IMR-90 (cell line): ENCODE measurements around the gene LYSMD3. TPM values are rescaled to one million over a fixed set of nuclear protein-coding genes. Genes with fewer than 3 reads are reported as not detected.

Experiments
- ATAC-seq: fragments of 200-7000 bp; cut with Tn5 transposase; 2 replicates; pipeline ENCODE4 v1.9.1; 2020; ENCODE audit warnings: low read depth, mild to moderate bottlenecking, moderate library complexity
- BruUV-seq: library from RNA; stranded (reverse); fragments of 400-500 nt; replicated peaks from 2 replicates; lab custom pipeline; 2021; lab: Mats Ljungman, UMichigan
- CTCF ChIA-PET: fragments of 300-600 bp; formaldehyde crosslinking; extraction: SDS; loops from one replicate; lab custom pipeline; 2021; ENCODE audit warnings: antibody characterized with exemption; lab: Yijun Ruan, JAX
- POLR2A ChIA-PET: fragments of 300-600 bp; sonication (Branson Sonifier 250); formaldehyde crosslinking; loops from one replicate; lab custom pipeline; 2022; ENCODE audit warnings: antibody characterized with exemption; ENCODE audit not compliant: unreplicated experiment; lab: Charles Lee
- DNase-seq: peaks from one replicate; pipeline ENCODE4 v3.0.0; 2013
- H2AFZ ChIP-seq: replicated peaks from 2 replicates; pipeline ENCODE3; 2013; ENCODE audit warnings: low read length, mild to moderate bottlenecking; ENCODE audit not compliant: poor library complexity
- H2AK5ac ChIP-seq: 2 replicates; pipeline ENCODE4 v1.6.1; 2013; ENCODE audit warnings: low read depth, low read length, inconsistent platforms
- H2AK9ac ChIP-seq: replicated peaks from 2 replicates; pipeline ENCODE3; 2013; ENCODE audit warnings: mild to moderate bottlenecking, low read depth, low read length, moderate library complexity; ENCODE audit not compliant: poor library complexity
- H2BK120ac ChIP-seq: 2 replicates; pipeline ENCODE4 v1.6.1; 2013; ENCODE audit warnings: low read depth, low read length, inconsistent platforms
- H2BK15ac ChIP-seq: 3 replicates; pipeline ENCODE4 v1.6.1; 2013; ENCODE audit warnings: low read depth, low read length, inconsistent platforms
- H2BK20ac ChIP-seq: 2 replicates; pipeline ENCODE4 v1.6.1; 2013; ENCODE audit warnings: low read depth, mild to moderate bottlenecking, inconsistent platforms, low read length, moderate library complexity
- H2BK5ac ChIP-seq: 2 replicates; pipeline ENCODE4 v1.6.1; 2013; ENCODE audit warnings: mild to moderate bottlenecking, low read depth, low read length, inconsistent platforms; ENCODE audit not compliant: poor library complexity, severe bottlenecking
- H3K14ac ChIP-seq: replicated peaks from 2 replicates; pipeline ENCODE4 v1.6.1; 2013; ENCODE audit warnings: low read depth, low read length, inconsistent platforms
- H3K18ac ChIP-seq: 2 replicates; pipeline ENCODE4 v1.6.1; 2013; ENCODE audit warnings: low read depth, low read length, control low read depth
- H3K23ac ChIP-seq: 2 replicates; pipeline ENCODE4 v1.6.1; 2013; ENCODE audit warnings: low read depth, low read length, inconsistent platforms
- H3K27ac ChIP-seq: 2 replicates; pipeline ENCODE4 v1.5.1; 2013; ENCODE audit warnings: mild to moderate bottlenecking, control low read depth, low read length; ENCODE audit not compliant: insufficient read depth
- H3K27me3 ChIP-seq: 2 replicates; pipeline ENCODE4 v1.6.1; 2013; ENCODE audit warnings: low read length; ENCODE audit not compliant: control insufficient read depth, insufficient read depth
- H3K36me3 ChIP-seq: 2 replicates; pipeline ENCODE4 v1.6.1; 2013; ENCODE audit warnings: low read length, mixed read lengths; ENCODE audit not compliant: control insufficient read depth, insufficient read depth
- H3K4ac ChIP-seq: 2 replicates; pipeline ENCODE4 v1.6.1; 2013; ENCODE audit warnings: low read depth, low read length, inconsistent platforms
- H3K4me1 ChIP-seq: 2 replicates; pipeline ENCODE4 v1.6.1; 2013; ENCODE audit warnings: low read length, mixed read lengths; ENCODE audit not compliant: control insufficient read depth, insufficient read depth
- H3K4me2 ChIP-seq: 2 replicates; pipeline ENCODE4 v1.6.1; 2013; ENCODE audit warnings: low read depth, mild to moderate bottlenecking, control low read depth, low read length, moderate library complexity
- H3K4me3 ChIP-seq: 2 replicates; pipeline ENCODE4 v1.5.1; 2013; ENCODE audit warnings: low read depth, mild to moderate bottlenecking, control low read depth, low read length, moderate library complexity; ENCODE audit not compliant: insufficient read depth
- H3K56ac ChIP-seq: 2 replicates; pipeline ENCODE4 v1.6.1; 2013; ENCODE audit warnings: low read length, inconsistent platforms; ENCODE audit not compliant: insufficient read depth; ENCODE audit errors: extremely low read depth
- H3K79me1 ChIP-seq, 2 experiments: 2 replicates each; pipeline ENCODE4 v1.6.1; 2013; ENCODE audit warnings: low read length in 2 of 2, inconsistent platforms in 1 of 2, low read depth in 1 of 2
- H3K9ac ChIP-seq: 2 replicates; pipeline ENCODE4 v1.6.1; 2013; ENCODE audit warnings: low read depth, low read length, control low read depth
- H3K9me1 ChIP-seq: 2 replicates; pipeline ENCODE4 v1.6.1; 2013; ENCODE audit warnings: low read length, inconsistent platforms; ENCODE audit not compliant: insufficient read depth
- H3K9me3 ChIP-seq: 2 replicates; pipeline ENCODE4 v1.6.1; 2013; ENCODE audit warnings: low read length; ENCODE audit not compliant: control insufficient read depth, insufficient read depth
- H4K20me1 ChIP-seq: 2 replicates; pipeline ENCODE4 v1.6.1; 2013; ENCODE audit warnings: low read length, inconsistent platforms; ENCODE audit not compliant: insufficient read depth
- H4K5ac ChIP-seq: 2 replicates; pipeline ENCODE4 v1.6.1; 2013; ENCODE audit warnings: mild to moderate bottlenecking, low read depth, low read length, control low read depth
- H4K8ac ChIP-seq, 2 experiments: 2 replicates each; pipeline ENCODE4 v1.6.1; 2013; ENCODE audit warnings: low read depth in 2 of 2, low read length in 2 of 2, control low read depth in 1 of 2, inconsistent platforms in 1 of 2
- H4K91ac ChIP-seq: 2 replicates; pipeline ENCODE4 v1.6.1; 2013; ENCODE audit warnings: low read depth, low read length, inconsistent platforms; ENCODE audit not compliant: insufficient read depth
- BHLHE40 ChIP-seq: fragments of 150-350 bp; IDR thresholded peaks from 2 replicates; pipeline ENCODE4 v1.6.1; 2016; ENCODE audit warnings: mild to moderate bottlenecking, low read depth, low read length
- CEBPB ChIP-seq: IDR thresholded peaks from 2 replicates; pipeline ENCODE4 v1.6.1; 2012; ENCODE audit warnings: low read depth, low read length, improper control_type of control experiment
- CHD1 ChIP-seq: IDR thresholded peaks from 2 replicates; pipeline ENCODE4 v1.6.1; 2012; ENCODE audit warnings: low read depth, low read length, improper control_type of control experiment
- FOS ChIP-seq: fragments of 150-350 bp; IDR thresholded peaks from 2 replicates; pipeline ENCODE4 v1.6.1; 2016; ENCODE audit warnings: low read depth, low read length
- MXI1 ChIP-seq: IDR thresholded peaks from 2 replicates; pipeline ENCODE4 v1.6.1; 2012; ENCODE audit warnings: low read depth, mild to moderate bottlenecking, low read length, moderate library complexity, borderline replicate concordance
- POLR2A ChIP-seq: IDR thresholded peaks from 2 replicates; pipeline ENCODE4 v1.6.1; 2012; ENCODE audit warnings: mild to moderate bottlenecking, low read depth, low read length
- RAD21 ChIP-seq: IDR thresholded peaks from 2 replicates; pipeline ENCODE4 v1.6.1; 2012; ENCODE audit warnings: low read length, improper control_type of control experiment
- RCOR1 ChIP-seq: IDR thresholded peaks from 2 replicates; pipeline ENCODE4 v1.6.1; 2012; ENCODE audit warnings: mild to moderate bottlenecking, low read length, improper control_type of control experiment; ENCODE audit not compliant: insufficient replicate concordance
- SMC3 ChIP-seq: fragments of 150-350 bp; IDR thresholded peaks from 2 replicates; pipeline ENCODE4 v1.6.1; 2016; ENCODE audit warnings: low read depth, mild to moderate bottlenecking, antibody characterized with exemption, low read length, moderate library complexity
- USF2 ChIP-seq: fragments of 150-350 bp; IDR thresholded peaks from 2 replicates; pipeline ENCODE4 v1.6.1; 2017; ENCODE audit warnings: mild to moderate bottlenecking, antibody characterized with exemption, low read length, low read depth
- WGBS, 2 experiments: methylation state at CpG; one replicate each; pipeline versions ENCODE4 v1.1.5 to v1.1.7; 2013; ENCODE audit warnings: missing lambda C conversion rate in 2 of 2; ENCODE audit not compliant: insufficient read length in 1 of 2; ENCODE audit errors: extremely low coverage in 2 of 2; 5-methylcytosine and 5-hydroxymethylcytosine counted together
- dilution Hi-C: fragments of 300-500 bp; cut with HindIII; formaldehyde crosslinking; loops from one replicate; pipeline ENCODE4 v1.14.3; 2018; ENCODE audit warnings: low sequenced_read_pairs; ENCODE audit not compliant: unreplicated experiment
- in situ Hi-C: fragments of 300-500 bp; cut with MboI; formaldehyde crosslinking; loops from 3 replicates; pipeline ENCODE4 v1.14.3; 2019; ENCODE audit warnings: low sequenced_read_pairs, inconsistent platforms, mixed read lengths
- intact Hi-C: fragments of 100-400 bp; cut with micrococcal nuclease; formaldehyde crosslinking; loops from 2 replicates; pipeline ENCODE4 v1.10.0; 2022
- polyA plus RNA-seq, 3 experiments: library from polyadenylated mRNA; depleted of rRNA; stranded (reverse); fragments of >200 nt; gene quantifications; 2 replicates each; pipeline ENCODE4 v1.2.3, GENCODE V29; 2012; ENCODE audit warnings: low replicate concordance in 1 of 3
- total RNA-seq: library from RNA; depleted of rRNA; stranded (reverse); fragments of >200 nt; gene quantifications from 2 replicates; pipeline ENCODE4 v1.2.3, GENCODE V29; 2012

Gene LYSMD3
- total and polyA plus RNA-seq, 2 of the 4 experiments (the other 2 are of a cell fraction): 10.2 to 21.1 TPM

DNA sequence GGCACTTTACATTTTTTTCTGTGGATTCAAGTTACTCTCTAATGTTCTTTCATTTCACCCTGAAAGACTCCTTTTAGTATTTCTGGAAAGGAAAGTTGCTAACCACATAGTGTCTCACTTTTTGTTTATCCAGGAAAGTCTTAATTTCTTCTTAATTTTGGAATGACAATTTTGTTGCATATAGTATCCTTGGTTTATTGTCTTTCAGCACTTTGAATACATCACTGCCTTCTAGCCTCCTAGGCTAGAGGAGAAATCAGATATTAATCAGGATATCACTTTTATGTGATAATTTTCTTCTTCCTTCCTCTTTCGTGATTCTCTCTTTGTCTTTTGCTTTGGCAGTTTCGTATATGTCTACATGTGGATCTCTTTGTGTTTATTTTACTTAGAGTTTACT lies 40.6 kb upstream of the LYSMD3 start:
- Histone ChIP-seq H3K9me3 (no peaks in the 10 kb centered on the region), H4K91ac (no peak overlapping the region), H2AFZ (no peak overlapping the region), H2BK5ac (no peak overlapping the region), H3K14ac (no peak overlapping the region), H3K4me2 (no peak overlapping the region), H3K4ac (no peak overlapping the region), H2BK120ac (no peak overlapping the region), H3K4me1 (no peaks in the 10 kb centered on the region), H2BK15ac (no peak overlapping the region), H3K79me1 (no peaks in the 10 kb centered on the region), H4K20me1 (no peaks in the 10 kb centered on the region), H3K36me3 (no peaks in the 10 kb centered on the region), H3K27me3 (no peaks in the 10 kb centered on the region), H3K4me3 (no peak overlapping the region), H3K9ac (no peak overlapping the region), H3K9me1 (no peaks in the 10 kb centered on the region), H2AK9ac (no peak overlapping the region), H2AK5ac (no peak overlapping the region), H4K8ac (no peak overlapping the region), H3K27ac (no peak overlapping the region), H3K23ac (no peak overlapping the region), H3K18ac (no peak overlapping the region), H3K56ac (no peak overlapping the region), H2BK20ac (no peak overlapping the region), H4K5ac (no peak overlapping the region)
- DNase-seq (no peak), ATAC-seq (no peak)
- in situ Hi-C loops (no loop called here), dilution Hi-C loops (no loop called here), intact Hi-C loops (no loop called here)
- CTCF ChIA-PET: no interaction called here
- no CpG with 5 or more reads among the region's 2 CpGs for WGBS, 2 experiments
- POLR2A ChIA-PET: no interaction called here
- BruUV-seq: no TSS peak
- TF ChIP-seq MXI1 (no peak), RAD21 (no peak), RCOR1 (no peak), SMC3 (no peak), USF2 (no peak), CEBPB (no peak), FOS (no peak), CHD1 (no peak), POLR2A (no peak), BHLHE40 (no peak)
